Activated naive CD4-positive, alpha-beta T cell treated with anti-CD3 and anti-CD28 coated beads for 36 hours (primary cell): Measurements from ENCODE around the gene RHOF. TPM values are rescaled to one million over a fixed set of nuclear protein-coding genes. Genes with fewer than 3 reads are reported as not detected.
"Not testable (repeated sequence)": the region's sequence is repeated elsewhere in the genome, so short reads cannot be mapped to it uniquely, and the experiment has no call there.

ENCODE experiments used
- CTCF ChIA-PET: fragments of 350-600 bp; sonication (Branson Sonifier 250); formaldehyde crosslinking; loops from one replicate; lab custom pipeline; 2021; ENCODE audit warnings: antibody characterized with exemption; lab: Charles Lee
- DNase-seq: peaks from one replicate; pipeline ENCODE4 v3.0.0-alpha.2; 2020
- H3K27ac Mint-ChIP-seq: one replicate; pipeline ENCODE4 v1.8.0; 2021; ENCODE audit warnings: mild to moderate bottlenecking, mixed read lengths
- H3K27me3 Mint-ChIP-seq: one replicate; pipeline ENCODE4 v1.8.0; 2021; ENCODE audit warnings: low read depth, mixed read lengths
- H3K36me3 Mint-ChIP-seq: one replicate; pipeline ENCODE4 v1.8.0; 2021; ENCODE audit warnings: low read depth, mixed read lengths
- H3K4me1 Mint-ChIP-seq: one replicate; pipeline ENCODE4 v1.8.0; 2021; ENCODE audit warnings: low read depth, mixed read lengths
- H3K4me3 Mint-ChIP-seq: one replicate; pipeline ENCODE4 v1.8.0; 2021; ENCODE audit warnings: mild to moderate bottlenecking, moderate library complexity, mixed read lengths
- H3K9me3 Mint-ChIP-seq: one replicate; pipeline ENCODE4 v1.8.0; 2021; ENCODE audit warnings: mixed read lengths
- intact Hi-C: fragments of 100-400 bp; cut with micrococcal nuclease; formaldehyde crosslinking; loops from one replicate; pipeline ENCODE4 v1.15.1; 2023
- total RNA-seq, 2 experiments: library from RNA; stranded (reverse); gene quantifications; one replicate each; pipeline ENCODE4 v1.2.3, GENCODE V29; 2021

The RHOF gene
- total RNA-seq, 2 experiments from 2014 or later: 64.4 to 67.5 TPM

GRCh38 chr12:121766290-121767039, 27.0 kb downstream of the RHOF start:
- no peak for DNase-seq
- Mint-ChIP-seq H3K4me1 (no peaks in the 10 kb centered on the region), H3K36me3 (peaks cover 6% of the 10 kb centered on the region), H3K4me3 (no peak overlapping the region), H3K27ac (no peak overlapping the region), H3K27me3 (no peaks in the 10 kb centered on the region), H3K9me3 (no peaks in the 10 kb centered on the region)
- CTCF ChIA-PET: interaction anchor here (2.2 kb wide), 1 partner anchor 28 kb away, joined by 8 read pairs; no protein-coding TSS in a partner anchor
- intact Hi-C loops: no loop called here

GRCh38 chr12:121765573-121765972, 27.9 kb downstream of the RHOF start:
- intact Hi-C loops: no loop called here
- CTCF ChIA-PET: interaction anchor here (2.2 kb wide), 1 partner anchor 29 kb away, joined by 8 read pairs; no protein-coding TSS in a partner anchor
- H3K27ac Mint-ChIP-seq: no peak overlapping the region
- no peaks in the 10 kb centered on the region for H3K9me3 Mint-ChIP-seq
- DNase-seq: no peak
- no peak overlapping the region for H3K4me3 Mint-ChIP-seq
- H3K4me1 Mint-ChIP-seq: no peaks in the 10 kb centered on the region
- H3K27me3 Mint-ChIP-seq: no peaks in the 10 kb centered on the region
- peaks cover 6% of the 10 kb centered on the region for H3K36me3 Mint-ChIP-seq

- CTCF ChIA-PET: interaction anchor here (1.0 to 2.2 kb wide), 2 partner anchors 16 to 30 kb away, joined by 3 to 8 read pairs; no protein-coding TSS in a partner anchor
- Mint-ChIP-seq H3K27ac (no peak overlapping the region), H3K36me3 (peaks cover 6% of the 10 kb centered on the region), H3K9me3 (no peaks in the 10 kb centered on the region), H3K27me3 (no peaks in the 10 kb centered on the region), H3K4me3 (no peak overlapping the region), H3K4me1 (no peaks in the 10 kb centered on the region)
- intact Hi-C loops: no loop called here
- no peak for DNase-seq
These were observed 28.7 kb downstream of the RHOF start for GRCh38 chr12:121764808-121765207.

- CTCF ChIA-PET: no interaction called here
- Mint-ChIP-seq H3K27me3 (no peaks in the 10 kb centered on the region), H3K36me3 (peaks cover 6% of the 10 kb centered on the region), H3K27ac (no peak overlapping the region), H3K4me3 (no peak overlapping the region), H3K4me1 (no peaks in the 10 kb centered on the region), H3K9me3 (no peaks in the 10 kb centered on the region)
- intact Hi-C loops: no loop called here
- no peak for DNase-seq
These were observed 31.2 kb downstream of the RHOF start for GRCh38 chr12:121762269-121762668.

GRCh38 chr12:121758536-121758935, 35.0 kb downstream of the RHOF start:
- H3K27me3 Mint-ChIP-seq, H3K4me3 Mint-ChIP-seq, H3K36me3 Mint-ChIP-seq, H3K27ac Mint-ChIP-seq, intact Hi-C loops, DNase-seq, H3K9me3 Mint-ChIP-seq, H3K4me1 Mint-ChIP-seq: not testable (repeated sequence)
- CTCF ChIA-PET: interaction anchor here (0.6 kb wide), 1 partner anchor 18 kb away, joined by 4 read pairs; no protein-coding TSS in a partner anchor

GRCh38 chr12:121755591-121755990, 37.9 kb downstream of the RHOF start:
- Mint-ChIP-seq H3K4me3 (no peak overlapping the region), H3K4me1 (peaks cover 5% of the 10 kb centered on the region), H3K9me3 (no peaks in the 10 kb centered on the region), H3K36me3 (peaks cover 5% of the 10 kb centered on the region), H3K27ac (no peak overlapping the region), H3K27me3 (no peaks in the 10 kb centered on the region)
- CTCF ChIA-PET: no interaction called here
- DNase-seq: no peak
- intact Hi-C loops: no loop called here

- Mint-ChIP-seq H3K36me3 (peaks cover 8% of the 10 kb centered on the region), H3K9me3 (no peaks in the 10 kb centered on the region), H3K4me1 (peaks cover 7% of the 10 kb centered on the region), H3K27me3 (no peaks in the 10 kb centered on the region), H3K4me3 (no peak overlapping the region), H3K27ac (no peak overlapping the region)
- intact Hi-C loops: no loop called here
- no peak for DNase-seq
- CTCF ChIA-PET: no interaction called here
These were observed 38.7 kb downstream of the RHOF start for GRCh38 chr12:121754836-121755235.

GRCh38 chr12:121753844-121754264, 39.6 kb downstream of the RHOF start:
- no peak for DNase-seq
- Mint-ChIP-seq H3K27ac (no peak overlapping the region), H3K27me3 (no peaks in the 10 kb centered on the region), H3K9me3 (no peaks in the 10 kb centered on the region), H3K36me3 (peaks cover 8% of the 10 kb centered on the region), H3K4me3 (no peak overlapping the region), H3K4me1 (peaks cover 8% of the 10 kb centered on the region)
- CTCF ChIA-PET: interaction anchor here (1.1 kb wide), 1 partner anchor 19 kb away, joined by 4 read pairs; no protein-coding TSS in a partner anchor
- intact Hi-C loops: no loop called here

- Mint-ChIP-seq H3K36me3 (peaks cover 8% of the 10 kb centered on the region), H3K27me3 (no peaks in the 10 kb centered on the region), H3K4me3 (no peak overlapping the region), H3K27ac (no peak overlapping the region), H3K9me3 (no peaks in the 10 kb centered on the region), H3K4me1 (peaks cover 10% of the 10 kb centered on the region)
- CTCF ChIA-PET: no interaction called here
- intact Hi-C loops: no loop called here
- DNase-seq: no peak
These were observed 41.6 kb downstream of the RHOF start for GRCh38 chr12:121751749-121752351.

GRCh38 chr12:121751034-121751433, 42.5 kb downstream of the RHOF start:
- Mint-ChIP-seq H3K27me3 (no peaks in the 10 kb centered on the region), H3K4me1 (peaks cover 6% of the 10 kb centered on the region), H3K36me3 (peaks cover 8% of the 10 kb centered on the region), H3K9me3 (no peaks in the 10 kb centered on the region), H3K27ac (no peak overlapping the region), H3K4me3 (no peak overlapping the region)
- no peak for DNase-seq
- CTCF ChIA-PET: interaction anchor here (0.6 kb wide), 1 partner anchor 199 kb away, joined by 3 read pairs; no protein-coding TSS in a partner anchor
- intact Hi-C loops: no loop called here

- peaks cover 6% of the 10 kb centered on the region for H3K4me1 Mint-ChIP-seq
These were observed 43.0 kb downstream of the RHOF start for GRCh38 chr12:121750507-121750955.

GRCh38 chr12:121749267-121749666, 44.2 kb downstream of the RHOF start:
- H3K36me3 Mint-ChIP-seq: peaks cover 8% of the 10 kb centered on the region
- H3K27ac Mint-ChIP-seq: peak overlapping the region; percentile 37
- no peaks in the 10 kb centered on the region for H3K9me3 Mint-ChIP-seq
- H3K27me3 Mint-ChIP-seq: no peaks in the 10 kb centered on the region
- DNase-seq: no peak
- intact Hi-C loops: no loop called here
- CTCF ChIA-PET: interaction anchor here (0.7 kb wide), 1 partner anchor 44 kb away, joined by 3 read pairs; no protein-coding TSS in a partner anchor
- no peak overlapping the region for H3K4me3 Mint-ChIP-seq
- H3K4me1 Mint-ChIP-seq: peaks cover 6% of the 10 kb centered on the region

More at GRCh38 chr12:121750507-121750955, 43.0 kb downstream of the RHOF start:
- DNase-seq: no peak
- Mint-ChIP-seq H3K27ac (no peak overlapping the region), H3K9me3 (no peaks in the 10 kb centered on the region), H3K4me3 (no peak overlapping the region), H3K36me3 (peaks cover 8% of the 10 kb centered on the region), H3K27me3 (no peaks in the 10 kb centered on the region)
- intact Hi-C loops: no loop called here
- CTCF ChIA-PET: no interaction called here
